Suprapubic skin (tissue), 4 donors: ENCODE results near the gene HEBP2. TPM values are rescaled to one million over a fixed set of nuclear protein-coding genes. Genes with fewer than 3 reads are reported as not detected.

Experiments used
- DNase-seq, 2 donors: peaks; one replicate each; pipeline ENCODE4 v3.0.0-alpha.2; 2019; ENCODE audit warnings: low spot score in 2 of 2
- H3K27ac ChIP-seq: fragments of 200-600 bp; sonication (generic); one replicate; pipeline ENCODE4 v1.5.1; 2019
- H3K27me3 ChIP-seq: fragments of 200-600 bp; sonication (generic); one replicate; pipeline ENCODE4 v1.5.1; 2019
- H3K36me3 ChIP-seq: fragments of 200-600 bp; sonication (generic); one replicate; pipeline ENCODE4 v1.5.1; 2019
- H3K4me1 ChIP-seq: fragments of 200-600 bp; sonication (generic); one replicate; pipeline ENCODE4 v1.5.1; 2019
- H3K4me3 ChIP-seq: fragments of 200-600 bp; sonication (generic); one replicate; pipeline ENCODE4 v1.5.1; 2019; ENCODE audit warnings: mild to moderate bottlenecking
- H3K9me3 ChIP-seq: fragments of 200-600 bp; sonication (generic); one replicate; pipeline ENCODE4 v1.5.1; 2019
- EP300 ChIP-seq: sonication (generic); formaldehyde crosslinking; IDR thresholded peaks from one replicate; pipeline ENCODE4 v1.6.1; 2017; ENCODE audit warnings: antibody characterized with exemption
- POLR2A ChIP-seq, 2 donors: fragments of 450-650 bp; IDR thresholded peaks; one replicate each; pipeline ENCODE4 v1.6.1; 2017; ENCODE audit warnings: antibody characterized with exemption in 2 of 2, mild to moderate bottlenecking in 2 of 2, moderate library complexity in 2 of 2
- POLR2AphosphoS5 ChIP-seq, 3 donors: sonication (generic); formaldehyde crosslinking; IDR thresholded peaks; one replicate each; pipeline ENCODE4 v1.6.1; 2017; ENCODE audit warnings: antibody characterized with exemption in 3 of 3
- WGBS: methylation state at CpG from one replicate; pipeline ENCODE4 v1.1.5; 2018; 5-methylcytosine and 5-hydroxymethylcytosine counted together
- total RNA-seq, 4 donors: library from RNA; depleted of rRNA; stranded (reverse); fragments of >200 nt; gene quantifications; one replicate each; pipeline ENCODE4 v1.1.0, GENCODE V29; 2016
- TF ChIP-seq, protein P1 (sequence below), 2 donors: fragments of 200-600 bp in 1 of 2; fragments of 450-650 bp in 1 of 2; sonication (generic) in 1 of 2; IDR thresholded peaks; one replicate each; pipeline ENCODE4 v1.5.1; 2016 to 2019; ENCODE audit warnings: antibody characterized with exemption in 2 of 2, mild to moderate bottlenecking in 1 of 2, moderate library complexity in 1 of 2

Gene HEBP2
- total RNA-seq, 4 donors from 2014 or later: 37.7 to 82.9 (median 56.3) TPM

DNA sequence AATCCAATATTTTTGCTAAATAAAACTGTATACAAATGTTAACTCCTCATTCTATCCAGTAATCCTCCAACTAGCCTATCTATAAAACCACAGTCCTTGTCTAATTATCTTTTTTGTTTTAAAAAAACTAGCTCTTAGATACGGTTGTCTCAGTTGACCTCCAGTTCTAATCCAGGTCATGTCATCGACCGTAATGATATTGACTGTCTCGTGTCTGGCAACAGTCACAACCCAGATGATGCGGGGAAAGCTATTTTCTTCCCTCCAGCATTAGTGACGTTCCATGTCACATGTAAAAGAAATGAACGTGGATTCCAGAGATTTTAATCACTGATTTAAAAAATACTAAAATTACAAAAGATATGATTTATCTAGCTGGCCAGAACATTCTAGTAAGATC, 35.5 kb downstream of the HEBP2 start:
- Histone ChIP-seq H3K9me3 (no peaks in the 10 kb centered on the region), H3K4me1 (no peaks in the 10 kb centered on the region), H3K36me3 (peaks cover 6% of the 10 kb centered on the region), H3K27me3 (no peaks in the 10 kb centered on the region), H3K27ac (no peak overlapping the region), H3K4me3 (no peak overlapping the region)
- TF ChIP-seq EP300: no peak
- TF ChIP-seq, protein P1, sequence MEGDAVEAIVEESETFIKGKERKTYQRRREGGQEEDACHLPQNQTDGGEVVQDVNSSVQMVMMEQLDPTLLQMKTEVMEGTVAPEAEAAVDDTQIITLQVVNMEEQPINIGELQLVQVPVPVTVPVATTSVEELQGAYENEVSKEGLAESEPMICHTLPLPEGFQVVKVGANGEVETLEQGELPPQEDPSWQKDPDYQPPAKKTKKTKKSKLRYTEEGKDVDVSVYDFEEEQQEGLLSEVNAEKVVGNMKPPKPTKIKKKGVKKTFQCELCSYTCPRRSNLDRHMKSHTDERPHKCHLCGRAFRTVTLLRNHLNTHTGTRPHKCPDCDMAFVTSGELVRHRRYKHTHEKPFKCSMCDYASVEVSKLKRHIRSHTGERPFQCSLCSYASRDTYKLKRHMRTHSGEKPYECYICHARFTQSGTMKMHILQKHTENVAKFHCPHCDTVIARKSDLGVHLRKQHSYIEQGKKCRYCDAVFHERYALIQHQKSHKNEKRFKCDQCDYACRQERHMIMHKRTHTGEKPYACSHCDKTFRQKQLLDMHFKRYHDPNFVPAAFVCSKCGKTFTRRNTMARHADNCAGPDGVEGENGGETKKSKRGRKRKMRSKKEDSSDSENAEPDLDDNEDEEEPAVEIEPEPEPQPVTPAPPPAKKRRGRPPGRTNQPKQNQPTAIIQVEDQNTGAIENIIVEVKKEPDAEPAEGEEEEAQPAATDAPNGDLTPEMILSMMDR (IDR thresholded peaks at IDR 0.05): no peak
- TF ChIP-seq POLR2AphosphoS5 (IDR thresholded peaks at IDR 0.05): no peak
- no peak for TF ChIP-seq POLR2A (IDR thresholded peaks at IDR 0.05)
- DNase-seq: no peak
- WGBS: 61% methylated on average over 7 of the region's 7 CpGs

DNA sequence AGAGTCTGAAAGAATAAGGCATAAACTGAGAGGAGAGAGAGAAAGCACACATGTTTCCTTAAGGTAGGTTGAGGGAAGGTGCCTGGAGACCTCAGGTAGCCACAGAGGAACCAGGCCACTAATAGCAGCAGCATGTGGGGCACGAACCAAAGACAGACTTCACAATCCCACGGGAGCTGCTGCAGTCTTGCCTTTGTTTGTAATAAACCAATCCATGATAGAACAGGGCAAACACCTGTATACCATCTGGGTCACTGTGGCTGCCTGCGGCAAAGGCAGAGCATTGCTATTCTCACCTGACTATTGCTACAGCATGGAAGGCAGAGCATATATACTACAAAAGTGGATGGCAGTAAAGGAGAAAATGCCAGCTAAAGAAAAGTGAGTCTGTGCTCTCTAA, 36.3 kb downstream of the HEBP2 start:
- H3K4me1 ChIP-seq: no peaks in the 10 kb centered on the region
- no peak for TF ChIP-seq POLR2A (IDR thresholded peaks at IDR 0.05)
- WGBS: 62% methylated on average over 3 of the region's 3 CpGs

DNA sequence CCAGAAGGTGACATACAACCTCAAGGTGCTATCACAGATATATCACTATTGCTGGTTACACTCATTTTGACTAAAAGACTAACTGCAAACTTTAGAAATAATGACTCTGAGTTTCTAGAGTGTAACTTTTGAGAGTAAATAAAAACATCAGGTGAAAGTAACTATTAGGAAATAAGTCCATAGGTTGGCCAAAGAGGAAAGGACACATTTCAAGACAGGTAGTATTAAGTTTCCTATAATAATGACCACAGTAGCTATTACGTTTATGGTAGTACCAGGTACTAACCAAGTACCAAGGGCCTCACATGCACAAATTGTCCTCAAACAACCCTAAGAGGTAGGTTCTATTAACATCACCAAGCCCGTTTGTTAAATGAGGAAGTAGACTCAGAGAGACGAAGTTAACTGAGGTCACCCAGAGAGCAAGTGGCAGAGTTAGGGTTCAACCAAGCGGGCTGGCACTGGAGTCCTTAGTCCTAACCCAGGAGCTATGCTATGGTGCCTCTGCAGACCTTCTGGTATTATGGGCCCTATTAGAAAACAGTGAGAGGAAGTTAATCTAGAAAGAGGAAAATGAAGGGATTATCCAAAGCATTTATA, 36.8 kb downstream of the HEBP2 start:
- WGBS: 83% methylated on average over 4 of the region's 4 CpGs
- Histone ChIP-seq H3K27me3 (no peaks in the 10 kb centered on the region), H3K4me3 (no peak overlapping the region), H3K9me3 (no peaks in the 10 kb centered on the region), H3K27ac (no peak overlapping the region), H3K4me1 (no peaks in the 10 kb centered on the region), H3K36me3 (peaks cover 6% of the 10 kb centered on the region)
- TF ChIP-seq, protein P1 (IDR thresholded peaks at IDR 0.05): no peak
- TF ChIP-seq POLR2A (IDR thresholded peaks at IDR 0.05) (no peak), POLR2AphosphoS5 (IDR thresholded peaks at IDR 0.05) (no peak), EP300 (no peak)
- DNase-seq: no peak

More for the DNA sequence above, 36.3 kb downstream of the HEBP2 start:
- H3K27ac ChIP-seq: no peak overlapping the region
- no peaks in the 10 kb centered on the region for H3K9me3 ChIP-seq
- no peaks in the 10 kb centered on the region for H3K27me3 ChIP-seq
- no peak for DNase-seq
- no peak overlapping the region for H3K4me3 ChIP-seq
- peaks cover 6% of the 10 kb centered on the region for H3K36me3 ChIP-seq

DNA sequence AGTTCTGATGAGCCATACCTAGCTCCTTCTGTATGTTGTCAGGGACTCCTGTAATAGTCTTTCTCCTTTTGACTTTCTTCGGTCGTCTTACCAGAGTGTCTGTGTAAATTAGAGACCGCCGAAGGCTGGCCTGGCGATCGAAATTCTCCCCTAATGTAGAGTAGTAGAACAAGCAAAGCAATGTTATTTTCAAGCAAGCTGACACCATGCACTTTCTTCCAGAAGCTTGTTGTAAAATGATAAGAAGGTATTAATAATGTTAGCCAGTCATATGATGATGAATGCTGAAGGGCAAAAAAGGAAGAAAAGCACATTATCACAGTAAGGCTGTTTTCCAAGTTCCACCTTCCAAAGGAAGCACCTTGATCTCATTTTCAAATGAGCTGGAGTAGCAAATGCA, 37.9 kb downstream of the HEBP2 start:
- Histone ChIP-seq H3K4me1 (no peaks in the 10 kb centered on the region), H3K36me3 (peaks cover 6% of the 10 kb centered on the region), H3K9me3 (no peaks in the 10 kb centered on the region), H3K27me3 (no peaks in the 10 kb centered on the region), H3K27ac (no peak overlapping the region), H3K4me3 (no peak overlapping the region)
- TF ChIP-seq EP300 (no peak), POLR2AphosphoS5 (IDR thresholded peaks at IDR 0.05) (no peak), POLR2A (IDR thresholded peaks at IDR 0.05) (no peak)
- TF ChIP-seq, protein P1 (IDR thresholded peaks at IDR 0.05): no peak
- WGBS: 91% methylated on average over 6 of the region's 6 CpGs
- no peak for DNase-seq

DNA sequence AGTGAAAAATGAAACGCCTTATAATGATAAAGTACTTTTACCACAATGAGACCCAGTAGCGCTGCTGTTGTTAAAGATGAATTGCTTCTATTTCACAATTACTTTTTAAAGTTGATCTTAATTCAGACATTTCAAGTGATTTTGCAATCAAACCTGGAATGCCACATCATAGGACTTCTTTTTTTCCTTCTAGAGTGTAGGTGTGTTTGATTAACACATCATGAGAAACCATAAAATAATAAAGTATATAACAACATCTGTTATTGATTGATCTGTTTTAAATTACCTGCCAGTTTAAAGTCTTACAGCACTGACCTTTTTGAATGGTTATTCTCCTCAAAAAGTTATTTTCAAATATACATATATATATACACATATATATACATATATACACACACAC, 38.6 kb downstream of the HEBP2 start:
- no peak for DNase-seq
- Histone ChIP-seq H3K9me3 (no peaks in the 10 kb centered on the region), H3K27me3 (no peaks in the 10 kb centered on the region), H3K4me3 (no peak overlapping the region), H3K4me1 (no peaks in the 10 kb centered on the region), H3K36me3 (peaks cover 6% of the 10 kb centered on the region), H3K27ac (no peak overlapping the region)
- WGBS: 90% methylated on average over 2 of the region's 2 CpGs
- TF ChIP-seq EP300 (no peak), POLR2A (IDR thresholded peaks at IDR 0.05) (no peak), POLR2AphosphoS5 (IDR thresholded peaks at IDR 0.05) (no peak)
- TF ChIP-seq, protein P1 (IDR thresholded peaks at IDR 0.05): no peak

DNA sequence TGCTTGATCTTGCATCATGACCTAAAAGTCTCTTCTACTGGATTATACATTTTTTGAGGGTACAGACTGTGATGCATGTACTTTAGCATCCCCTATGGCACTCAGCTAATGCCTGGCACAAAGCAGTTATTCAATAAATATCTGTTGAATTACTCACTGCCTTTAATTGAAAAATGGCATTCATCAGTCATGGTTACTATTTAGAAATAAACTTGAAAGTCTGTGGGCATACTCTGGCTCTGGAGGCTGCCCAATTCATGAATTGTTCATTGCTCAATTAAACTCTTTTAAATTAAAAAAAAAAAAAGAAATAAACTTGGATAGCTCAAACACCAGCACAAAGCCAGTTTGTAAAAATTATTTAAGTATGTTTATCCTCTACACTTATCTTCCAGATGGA, 40.0 kb downstream of the HEBP2 start:
- no peak for DNase-seq
- Histone ChIP-seq H3K4me3 (no peak overlapping the region), H3K27ac (no peak overlapping the region), H3K27me3 (no peaks in the 10 kb centered on the region), H3K9me3 (no peaks in the 10 kb centered on the region), H3K36me3 (peaks cover 6% of the 10 kb centered on the region), H3K4me1 (no peaks in the 10 kb centered on the region)
- TF ChIP-seq, protein P1 (IDR thresholded peaks at IDR 0.05): no peak
- TF ChIP-seq POLR2A (IDR thresholded peaks at IDR 0.05) (no peak), EP300 (no peak), POLR2AphosphoS5 (IDR thresholded peaks at IDR 0.05) (no peak)
